AG08396 (cell line): ENCODE data around the gene PI4KA.
"Not testable (repeated sequence)": the region's sequence is repeated elsewhere in the genome, so short reads cannot be mapped to it uniquely, and the experiment has no call there.

ENCODE experiments used
- DNase-seq: peaks from one replicate; pipeline ENCODE4 v3.0.0; 2012; ENCODE audit warnings: low spot score, mixed read lengths

Gene PI4KA

DNA sequence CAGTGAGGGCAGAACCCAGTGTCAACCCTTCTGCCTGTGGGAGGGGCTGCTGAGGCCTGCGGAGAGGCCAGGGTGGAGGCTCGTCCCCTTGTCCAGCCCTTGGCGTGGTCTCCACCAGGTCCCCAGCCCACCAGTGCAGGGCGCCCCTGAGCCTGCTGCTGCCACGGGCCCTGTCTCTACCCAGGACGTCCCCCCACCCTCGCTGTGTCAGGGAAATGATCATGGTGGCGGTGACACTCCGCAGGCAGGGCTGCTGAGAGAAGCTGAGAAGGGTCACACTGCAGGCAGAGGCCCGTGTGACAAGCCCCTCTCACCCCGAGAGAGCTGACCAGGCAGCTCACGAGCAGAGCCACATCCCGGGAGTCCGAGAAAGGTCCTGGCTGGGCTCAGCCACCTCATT is 164.4 kb downstream of the PI4KA start:
- DNase-seq: not testable (repeated sequence)

DNA sequence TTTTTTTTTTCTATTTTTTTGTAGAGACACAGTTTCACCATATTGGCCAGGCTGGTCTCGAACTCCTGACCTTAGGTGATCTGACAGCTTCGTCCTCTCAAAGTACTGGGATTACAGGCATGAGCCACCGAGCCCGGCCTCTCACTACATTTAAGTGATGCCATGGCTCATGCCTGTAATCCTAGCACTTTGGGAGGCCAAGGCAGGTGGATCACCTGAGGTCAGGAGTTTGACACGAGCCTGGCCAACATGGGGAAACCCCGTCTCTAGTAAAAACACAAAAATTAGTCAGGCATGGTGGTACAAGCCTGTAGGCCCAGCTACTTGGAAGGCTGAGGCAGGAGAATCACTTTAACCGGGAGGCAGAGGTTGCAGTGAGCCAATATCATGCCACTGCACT is 165.7 kb downstream of the PI4KA start:
- DNase-seq: not testable (repeated sequence)

DNA sequence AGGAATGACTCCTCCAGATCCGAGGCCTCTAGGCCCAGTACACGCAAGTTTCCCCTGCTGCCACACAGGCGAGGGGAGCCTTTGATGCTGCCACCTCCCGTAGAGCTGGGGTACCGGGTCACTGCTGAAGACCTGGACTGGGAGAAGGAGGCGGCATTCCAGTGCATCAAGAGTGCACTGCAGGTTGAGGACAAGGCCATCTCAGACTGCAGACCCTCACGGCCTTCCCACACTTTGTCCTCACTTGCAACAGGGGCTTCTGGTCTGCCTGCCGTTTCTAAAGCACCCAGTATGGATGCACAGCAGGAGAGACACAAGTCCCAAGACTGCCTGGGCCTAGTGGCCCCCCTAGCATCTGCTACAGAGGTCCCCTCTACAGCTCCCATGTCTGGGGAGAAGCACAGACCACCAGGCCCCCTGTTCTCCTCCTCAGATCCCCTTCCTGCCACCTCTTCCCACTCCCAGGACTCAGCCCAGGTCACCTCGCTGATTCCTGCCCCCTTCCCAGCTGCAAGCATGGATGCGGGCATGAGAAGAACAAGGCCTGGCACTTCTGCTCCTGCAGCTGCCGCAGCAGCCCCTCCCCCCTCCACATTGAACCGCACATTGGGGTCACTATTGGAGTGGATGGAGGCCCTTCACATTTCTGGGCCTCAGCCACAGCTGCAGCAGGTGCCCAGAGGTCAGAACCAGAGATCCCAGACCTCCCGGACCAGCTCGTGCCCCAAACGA is 167.9 kb downstream of the PI4KA start:
- not testable (repeated sequence) for DNase-seq

DNA sequence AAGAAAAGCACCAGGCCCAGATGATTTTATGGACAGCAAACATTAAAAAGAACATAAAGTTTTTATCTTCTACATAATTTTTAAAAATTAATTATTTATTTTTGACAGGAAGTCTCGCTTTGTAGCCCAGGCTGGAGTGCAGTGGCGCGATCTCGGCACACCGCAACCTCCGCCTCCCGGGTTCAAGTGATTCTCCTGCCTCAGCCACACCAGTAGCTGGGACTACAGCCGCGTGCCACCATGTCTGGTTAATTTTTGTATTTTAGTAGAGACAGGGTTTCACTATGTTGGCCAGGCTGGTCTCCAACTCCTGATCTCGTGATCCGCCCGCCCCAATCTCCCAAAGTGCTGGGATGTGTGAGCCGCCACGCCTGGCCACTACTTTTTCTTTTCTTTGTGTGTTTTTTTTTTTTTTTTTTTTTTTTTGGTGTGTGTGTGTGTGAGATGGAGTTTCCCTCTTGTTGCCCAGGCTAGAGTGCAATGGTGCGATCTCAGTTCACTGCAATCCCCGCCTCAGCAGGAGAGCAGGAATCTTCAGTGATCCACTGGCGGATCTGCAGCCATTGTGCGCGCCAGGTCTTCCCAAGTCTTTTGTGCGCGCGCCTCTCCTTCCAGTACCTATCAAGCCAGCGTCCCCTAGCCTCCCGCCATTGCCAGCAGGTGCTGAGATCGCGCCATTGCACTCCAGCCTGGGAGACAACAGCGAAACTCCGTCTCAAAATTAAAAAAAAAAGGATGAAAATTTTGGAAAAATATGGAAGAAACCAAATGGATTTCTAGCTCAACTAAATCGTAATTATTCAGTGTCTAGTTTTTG is 171.0 kb downstream of the PI4KA start:
- not testable (repeated sequence) for DNase-seq

DNA sequence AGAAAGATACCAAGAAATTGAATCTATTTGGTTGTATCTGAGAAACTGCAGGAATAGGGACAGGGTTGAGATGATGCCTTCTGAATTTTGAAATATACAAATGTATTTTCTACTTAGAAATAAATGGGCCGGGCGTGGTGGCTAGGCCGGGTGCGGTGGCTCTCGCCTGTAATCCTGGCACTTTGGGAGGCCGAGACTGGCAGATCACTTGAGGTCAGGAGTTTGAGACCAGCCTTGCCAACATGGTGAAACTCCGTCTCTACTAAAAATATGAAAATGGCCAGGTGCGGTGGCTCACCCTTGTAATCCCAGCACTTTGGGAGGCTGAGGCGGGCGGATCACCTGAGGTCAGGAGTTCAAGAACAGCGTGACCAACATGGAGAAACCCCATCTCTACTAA is 172.8 kb downstream of the PI4KA start:
- not testable (repeated sequence) for DNase-seq

DNA sequence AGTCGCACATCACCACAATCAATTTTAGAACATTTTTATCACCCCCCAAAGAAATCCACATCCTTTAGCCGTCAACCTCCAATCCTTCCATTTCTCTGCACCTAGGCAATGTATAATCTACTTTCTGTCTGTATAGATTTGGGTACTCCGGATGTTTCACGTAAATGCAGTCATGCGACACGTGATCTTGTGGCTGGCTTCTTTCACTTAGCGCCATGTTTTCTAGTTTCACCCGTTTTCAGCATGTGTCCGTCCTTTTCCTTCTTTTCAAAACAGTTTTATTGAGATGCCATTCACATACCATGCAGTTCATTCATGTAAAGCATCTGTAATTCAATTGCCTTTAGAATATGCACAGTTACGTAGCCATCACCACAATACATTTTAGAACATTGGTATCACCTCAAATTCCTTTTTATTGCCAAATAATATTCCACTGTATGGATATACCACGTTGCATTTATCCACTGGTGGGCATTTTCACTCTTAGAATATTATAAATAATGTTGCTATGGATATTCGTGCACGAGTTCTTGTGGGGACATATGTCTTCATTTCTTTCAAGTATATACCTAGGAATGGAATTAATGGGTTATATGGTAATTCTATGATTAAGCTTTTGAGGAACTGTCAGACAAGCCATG is 179.7 kb downstream of the PI4KA start:
- not testable (repeated sequence) for DNase-seq

DNA sequence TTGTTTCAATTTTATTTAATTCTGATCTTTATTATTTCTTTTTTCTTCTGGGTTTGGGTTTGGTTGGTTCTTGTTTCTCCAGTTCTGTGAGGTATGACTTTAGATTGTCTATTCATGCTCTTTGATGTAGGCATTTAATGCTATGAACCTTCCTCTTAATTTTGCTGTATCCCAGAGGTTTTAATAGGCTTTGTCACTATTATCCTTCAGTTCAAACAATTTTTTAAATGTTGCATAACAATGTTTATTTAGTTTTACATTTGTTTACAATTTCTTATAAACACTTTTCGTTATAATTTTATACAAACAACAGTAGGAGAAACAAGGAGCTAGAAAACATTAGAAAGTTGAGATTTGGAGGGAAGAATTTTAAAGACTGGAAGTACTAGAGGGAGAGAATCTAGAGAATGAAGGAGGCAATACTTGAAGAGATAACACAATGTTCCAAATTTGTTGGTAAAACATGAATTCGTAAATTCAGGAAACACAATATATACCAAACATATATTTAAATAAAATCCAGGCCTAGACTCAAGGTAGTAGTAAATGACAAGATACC is 180.8 kb downstream of the PI4KA start:
- no peak for DNase-seq

DNA sequence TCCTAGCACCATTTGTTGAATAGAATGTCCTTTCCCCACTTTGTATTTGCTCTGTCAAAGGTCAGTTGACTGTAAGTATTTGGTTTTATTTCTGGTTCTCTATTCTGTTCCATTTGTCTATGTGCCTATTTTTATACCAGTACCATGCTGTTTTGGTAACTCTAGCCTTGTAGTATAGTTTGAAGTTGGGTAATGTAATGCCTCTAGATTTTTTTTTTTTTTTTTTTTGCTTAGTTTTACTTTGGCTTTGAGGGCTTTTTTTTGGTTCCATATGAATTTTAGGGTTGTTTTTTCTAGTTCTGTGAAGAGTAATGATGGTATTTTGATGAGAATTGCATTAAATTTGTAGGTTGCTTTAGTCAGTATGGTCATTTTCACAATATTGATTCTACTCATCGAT is 183.0 kb downstream of the PI4KA start:
- DNase-seq: not testable (repeated sequence)

DNA sequence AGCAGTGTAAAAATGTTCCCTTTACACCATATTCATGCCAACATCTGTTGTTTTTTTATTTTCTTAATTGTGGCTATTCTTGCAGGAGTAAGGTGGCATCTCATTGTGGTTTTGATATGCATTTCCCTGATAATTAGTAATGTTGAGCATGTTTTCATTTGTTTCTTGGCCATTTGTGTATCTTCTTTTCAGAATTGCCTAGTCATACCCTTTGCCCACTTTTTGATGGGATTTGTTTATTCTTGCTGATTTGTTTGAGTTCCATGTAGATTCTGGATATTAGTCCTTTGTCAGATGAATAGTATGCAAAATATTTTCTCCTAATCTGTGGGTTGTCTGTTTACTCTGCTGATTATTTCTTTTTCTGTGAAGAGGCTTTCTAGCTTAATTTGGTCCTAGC is 183.6 kb downstream of the PI4KA start:
- DNase-seq: no peak

DNA sequence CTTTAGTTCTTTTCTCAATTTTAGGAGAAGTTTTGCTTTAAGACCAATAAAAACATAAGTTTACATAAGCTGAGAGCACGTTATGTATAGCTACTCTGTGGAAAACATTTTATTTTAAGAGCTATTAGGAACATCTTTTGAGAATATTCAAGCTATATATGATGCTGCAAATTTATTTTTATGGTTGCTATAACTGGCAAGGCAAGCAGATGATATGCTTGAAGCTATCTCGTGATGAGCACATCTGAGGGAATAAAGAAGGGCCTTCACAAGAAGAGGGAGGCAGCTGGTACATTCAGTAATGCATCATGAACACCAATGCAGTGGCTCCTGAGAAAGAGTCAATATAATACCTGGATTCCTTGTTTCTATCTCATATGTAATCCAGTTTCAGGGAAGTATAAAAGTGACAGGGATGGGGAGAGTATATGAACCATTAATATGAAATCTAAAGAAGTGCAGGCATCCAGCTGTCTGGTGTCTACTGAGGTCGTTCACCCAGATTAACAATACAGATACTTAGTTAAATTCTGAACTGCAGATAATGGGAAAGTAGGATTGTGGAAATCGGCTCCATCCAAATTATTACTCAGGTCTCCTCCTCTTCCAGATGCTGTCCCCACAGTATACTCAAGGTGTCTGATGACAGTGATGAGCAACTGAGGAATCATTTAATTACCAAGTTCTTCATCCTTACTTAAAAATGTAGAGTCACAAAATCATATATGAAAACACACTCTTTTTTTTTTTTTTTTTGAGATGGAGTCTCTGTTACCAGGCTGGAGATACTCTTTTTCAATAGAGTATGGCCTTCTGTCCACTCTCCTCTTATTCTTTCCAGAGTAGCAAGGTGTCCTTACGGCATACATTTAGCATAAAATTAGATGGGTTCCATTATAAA is 185.1 kb downstream of the PI4KA start:
- no peak for DNase-seq

DNA sequence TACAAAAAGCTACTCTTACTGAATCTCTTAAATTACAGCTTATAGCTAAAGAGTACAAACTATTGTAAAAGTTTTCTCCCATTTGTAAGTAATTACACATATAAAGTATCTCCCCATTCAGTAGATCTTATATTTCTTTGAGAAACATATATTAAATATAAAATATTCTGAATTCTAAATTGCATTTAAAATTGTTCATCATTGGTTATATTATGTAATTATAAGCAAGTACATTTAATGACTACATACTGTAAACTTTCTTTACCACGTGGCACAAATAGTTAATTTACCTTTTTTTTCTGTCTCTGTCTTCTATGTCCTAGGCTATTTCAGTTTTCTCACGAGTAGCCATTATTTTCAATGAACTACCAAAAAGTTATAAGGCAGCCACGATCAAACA is 185.9 kb downstream of the PI4KA start:
- no peak for DNase-seq

DNA sequence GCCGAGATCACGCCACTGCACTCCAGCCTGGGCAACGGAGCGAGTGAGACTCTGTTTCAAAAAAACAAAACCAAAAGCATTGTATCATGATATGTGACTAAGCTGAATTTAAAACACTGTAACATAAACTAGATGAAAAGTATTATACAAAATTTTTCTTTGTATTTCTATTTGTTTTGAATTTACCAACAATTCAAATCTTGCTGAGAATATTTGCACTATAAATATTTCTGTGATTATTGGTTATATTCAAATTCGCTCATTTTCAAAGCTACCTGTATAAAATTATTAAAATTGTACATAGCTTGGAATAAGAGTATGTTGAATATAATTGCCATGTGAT is 186.6 kb downstream of the PI4KA start:
- DNase-seq: no peak

DNA sequence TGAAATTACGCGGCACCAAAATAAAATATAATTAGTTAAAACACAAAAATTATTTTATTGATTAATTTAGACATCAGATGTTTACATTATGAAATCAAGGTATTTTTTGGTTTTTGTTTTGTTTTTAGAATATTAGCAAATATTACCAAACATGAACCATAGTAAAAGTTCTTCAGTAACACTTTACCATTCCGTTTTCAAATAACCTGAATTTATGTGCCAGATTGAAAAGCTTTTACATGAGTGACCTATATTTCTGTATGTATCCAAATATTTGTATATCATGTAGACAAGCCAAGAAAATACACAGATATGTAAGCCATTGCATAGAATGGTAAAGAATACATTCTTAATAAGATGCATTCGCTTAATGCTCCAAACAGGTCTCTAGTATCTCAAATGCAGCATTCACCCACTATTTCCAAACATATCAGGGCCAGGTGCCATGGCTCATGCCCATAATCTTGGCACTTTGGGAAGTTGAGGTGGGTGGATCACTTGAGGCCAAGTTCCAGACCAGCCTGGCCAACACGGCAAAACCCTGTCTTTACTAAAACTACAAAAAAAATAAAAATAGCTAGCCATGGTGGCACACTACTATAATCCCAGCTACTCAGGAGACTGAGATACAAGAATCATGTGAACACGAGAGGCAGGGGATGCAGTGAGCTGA is 187.1 kb downstream of the PI4KA start:
- DNase-seq: no peak

DNA sequence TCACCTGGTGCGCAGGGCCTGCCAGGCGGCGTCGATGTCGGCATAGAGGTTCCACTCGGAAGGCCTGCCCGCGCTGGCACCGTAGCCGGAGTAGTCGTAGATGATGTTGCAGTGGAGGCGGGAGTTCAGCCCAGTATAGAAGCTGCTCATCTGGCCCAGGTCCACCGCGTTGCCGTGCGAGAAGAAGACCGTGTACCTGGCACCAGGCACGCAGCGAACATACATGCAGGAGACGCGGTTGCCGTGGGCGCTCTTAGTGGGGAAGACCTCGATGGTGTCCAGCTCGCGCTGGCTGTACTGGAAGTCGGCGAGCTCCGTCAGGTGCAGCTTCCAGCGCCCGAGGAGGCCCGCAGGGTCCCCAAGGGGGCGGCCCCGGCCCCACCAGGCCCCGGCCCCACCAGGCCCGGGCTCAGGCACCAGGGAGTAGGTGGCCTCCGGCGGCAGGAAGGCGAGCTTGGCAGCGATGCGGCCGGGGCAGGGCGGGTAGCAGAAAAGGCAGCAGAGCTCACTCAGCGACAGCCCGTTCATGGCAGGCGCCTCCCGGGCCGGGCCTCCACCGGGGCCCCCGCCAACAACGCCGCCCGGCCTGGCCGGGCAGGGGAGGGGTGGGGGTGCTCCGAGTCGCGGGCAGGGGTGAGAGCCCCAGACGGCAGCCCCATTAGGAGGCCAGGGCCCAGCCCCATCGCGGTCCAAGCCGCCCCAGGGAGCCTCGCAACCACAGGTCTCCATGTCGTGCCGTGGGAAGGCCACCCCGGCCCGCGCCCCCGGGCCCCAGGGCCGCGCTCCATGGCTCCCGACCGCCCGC is 188.0 kb downstream of the PI4KA start:
- not testable (repeated sequence) for DNase-seq

DNA sequence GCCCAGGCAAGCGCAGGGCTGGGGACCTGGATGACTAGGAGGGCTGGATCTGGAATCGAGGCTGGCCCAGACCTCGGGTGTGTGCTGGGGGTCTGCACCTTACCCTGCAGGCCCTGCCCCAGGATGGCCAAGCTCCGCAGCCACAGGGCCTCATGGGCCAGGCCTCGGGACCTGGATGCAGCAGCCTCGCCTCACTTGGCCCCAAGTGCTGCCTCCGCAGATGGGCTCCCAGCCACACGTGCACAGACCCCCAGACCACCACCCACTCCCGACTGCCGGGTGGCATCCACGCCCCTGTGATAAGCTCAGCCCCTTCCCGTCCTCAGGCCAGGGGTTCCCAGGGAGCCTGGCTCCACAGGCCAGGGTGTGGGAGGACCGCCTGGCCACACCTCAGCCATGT is 188.7 kb downstream of the PI4KA start:
- not testable (repeated sequence) for DNase-seq

DNA sequence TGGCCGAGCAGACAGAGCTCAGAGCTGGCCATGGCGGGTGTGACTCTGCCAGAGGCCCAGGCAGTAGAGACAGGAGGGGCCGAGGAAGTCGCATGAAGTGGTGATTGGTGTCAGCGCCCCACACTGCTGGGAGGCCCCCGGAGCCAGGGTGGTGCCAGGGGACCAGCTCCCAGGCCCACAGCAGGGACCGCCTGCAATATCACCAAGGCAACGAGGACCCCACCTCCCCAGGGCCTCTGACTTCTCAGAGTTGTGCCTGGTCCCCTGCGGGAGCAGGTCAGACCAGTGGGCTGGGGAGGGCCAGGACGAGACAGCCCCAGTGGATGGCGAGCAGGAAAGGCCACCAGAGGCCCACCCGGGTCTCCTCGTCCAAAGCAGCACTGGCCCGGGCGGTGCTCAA is 189.1 kb downstream of the PI4KA start:
- DNase-seq: not testable (repeated sequence)

DNA sequence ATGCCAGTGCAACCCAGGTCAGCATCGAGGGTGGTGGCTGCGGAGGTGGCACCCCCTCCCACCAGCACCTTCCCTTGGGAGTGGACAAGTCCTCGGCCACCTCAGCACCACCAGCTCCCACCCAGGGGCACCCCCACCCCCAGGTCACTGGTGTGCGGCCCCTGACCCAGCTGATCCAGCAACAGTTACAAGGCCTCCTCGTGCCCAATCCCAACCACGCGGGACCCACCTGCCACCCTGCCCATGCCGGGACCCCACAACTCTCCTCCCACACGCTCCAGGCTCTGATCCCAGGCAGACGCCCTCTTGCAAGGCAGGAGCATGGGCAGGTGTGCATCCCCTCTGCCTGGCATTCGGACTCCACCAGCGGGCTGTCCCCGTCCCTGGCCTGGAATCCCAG is 189.8 kb downstream of the PI4KA start:
- DNase-seq: not testable (repeated sequence)

DNA sequence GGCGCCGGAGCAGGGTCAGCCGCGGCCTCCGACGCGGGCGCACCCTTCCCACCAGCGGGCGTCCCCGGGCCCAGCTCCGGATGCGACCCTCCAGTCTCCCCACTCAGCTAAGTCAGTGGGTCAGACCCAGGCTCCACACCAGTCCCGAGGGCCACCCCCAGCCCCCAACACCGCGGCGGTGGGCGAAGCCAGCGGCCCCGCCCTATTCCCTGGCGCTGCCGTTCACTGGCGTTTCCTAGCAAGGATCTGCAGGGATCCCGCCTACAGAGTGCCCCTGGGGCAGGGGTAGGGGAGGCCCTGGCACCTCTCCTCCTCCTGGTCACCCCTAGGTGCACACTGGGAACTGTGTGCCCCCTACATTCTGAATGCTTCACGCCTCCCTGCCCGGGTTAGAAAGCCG is 190.4 kb downstream of the PI4KA start:
- DNase-seq: not testable (repeated sequence)

DNA sequence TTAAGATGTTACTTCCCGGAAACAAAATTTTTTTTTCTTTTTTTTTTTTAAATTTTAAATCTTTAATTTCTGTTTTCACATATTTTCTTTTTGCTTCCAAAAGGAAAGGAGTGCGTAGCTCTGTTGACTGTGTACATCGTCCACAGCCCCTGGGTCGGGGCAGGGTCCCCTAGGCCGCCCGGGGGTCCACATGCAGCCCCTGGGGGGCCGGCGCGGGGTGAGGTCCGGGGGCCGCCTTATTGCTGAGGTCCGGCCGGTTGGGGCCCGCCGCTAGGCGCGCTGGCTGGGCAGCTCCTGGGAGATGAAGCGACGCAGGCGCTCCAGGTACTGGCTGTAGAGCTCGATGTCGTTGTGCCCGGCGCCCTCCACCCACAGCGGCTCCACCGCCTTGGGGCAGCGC is 191.1 kb downstream of the PI4KA start:
- not testable (repeated sequence) for DNase-seq

DNA sequence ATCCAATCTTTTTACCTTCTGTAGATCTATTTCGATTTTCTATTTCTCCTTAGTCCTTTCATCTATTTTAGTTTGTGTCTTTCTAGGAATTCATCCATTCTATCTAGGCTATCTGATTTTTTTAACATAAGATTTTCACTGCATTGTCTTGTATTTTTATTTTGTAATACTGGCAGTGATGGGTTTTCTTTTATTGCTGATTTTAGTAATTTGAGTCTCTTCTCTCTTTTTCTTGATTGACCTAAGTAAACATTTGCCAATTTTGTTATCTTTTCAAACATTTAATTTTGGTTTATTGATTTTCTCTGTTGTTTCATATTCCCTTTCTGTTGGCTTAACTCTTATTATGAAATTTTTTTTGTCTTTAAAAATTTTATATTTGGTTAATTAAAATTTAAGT is 192.1 kb downstream of the PI4KA start:
- DNase-seq: no peak
